ENCODE measurements around the gene CADM2.
"Not testable (repeated sequence)": the region's sequence is repeated elsewhere in the genome, so short reads cannot be mapped to it uniquely, and the experiment has no call there.

CADM2 gene

GRCh38 chr3:85846940-85847339 is 888.2 kb downstream of the CADM2 start:
- no peak for DNase-seq

- no peak for DNase-seq
These were observed 892.3 kb downstream of the CADM2 start for GRCh38 chr3:85851071-85851470.

- DNase-seq = no peak
These were observed 895.0 kb downstream of the CADM2 start for GRCh38 chr3:85853805-85854204.

- DNase-seq = no peak
These were observed 904.2 kb downstream of the CADM2 start for GRCh38 chr3:85862893-85863455.

GRCh38 chr3:85864896-85865295 is 906.1 kb downstream of the CADM2 start:
- DNase-seq = no peak

- no peak for DNase-seq
These were observed 908.3 kb downstream of the CADM2 start for GRCh38 chr3:85867072-85867471.

- no peak for DNase-seq
These were observed 916.8 kb downstream of the CADM2 start for GRCh38 chr3:85875589-85875988.

GRCh38 chr3:85877631-85878030 is 918.8 kb downstream of the CADM2 start:
- no peak for DNase-seq

- no peak for DNase-seq
These were observed 923.1 kb downstream of the CADM2 start for GRCh38 chr3:85881833-85882393.

- DNase-seq = no peak
These were observed 931.3 kb downstream of the CADM2 start for GRCh38 chr3:85890043-85890555.

- no peak for DNase-seq
These were observed 944.6 kb downstream of the CADM2 start for GRCh38 chr3:85903434-85903833.

- DNase-seq = no peak
These were observed 954.2 kb downstream of the CADM2 start for GRCh38 chr3:85912980-85913379.

- no peak for DNase-seq
These were observed 963.6 kb downstream of the CADM2 start for GRCh38 chr3:85922374-85922773.

- no peak for DNase-seq
These were observed 971.9 kb downstream of the CADM2 start for GRCh38 chr3:85930718-85931117.

GRCh38 chr3:85933326-85933725 is 974.5 kb downstream of the CADM2 start:
- no peak for DNase-seq

GRCh38 chr3:85935171-85935570 is 976.4 kb downstream of the CADM2 start:
- DNase-seq = no peak

- DNase-seq = peak; percentile 33
These were observed 980.3 kb downstream of the CADM2 start for GRCh38 chr3:85939074-85939482.

- no peak for DNase-seq
These were observed 991.6 kb downstream of the CADM2 start for GRCh38 chr3:85950435-85950834.

GRCh38 chr3:85960793-85961192 is 1002.0 kb downstream of the CADM2 start:
- no peak for DNase-seq

- DNase-seq = no peak
These were observed 1019.0 kb downstream of the CADM2 start for GRCh38 chr3:85977615-85978338.

- no peak for DNase-seq
These were observed 1020.2 kb downstream of the CADM2 start for GRCh38 chr3:85979034-85979433.

- DNase-seq = not testable (repeated sequence)
These were observed 1030.8 kb downstream of the CADM2 start for GRCh38 chr3:85989581-85989980.

GRCh38 chr3:86029590-86029989 is 1070.8 kb downstream of the CADM2 start:
- DNase-seq = peak; percentile 31

GRCh38 chr3:86037916-86038315 is 1079.1 kb downstream of the CADM2 start:
- DNase-seq = no peak

Data from NCI-H2227 treated with DMSO at 0.1 percent for 48 hours (cell line).